Measurements from ENCODE around the gene PROSER1.

DNA sequence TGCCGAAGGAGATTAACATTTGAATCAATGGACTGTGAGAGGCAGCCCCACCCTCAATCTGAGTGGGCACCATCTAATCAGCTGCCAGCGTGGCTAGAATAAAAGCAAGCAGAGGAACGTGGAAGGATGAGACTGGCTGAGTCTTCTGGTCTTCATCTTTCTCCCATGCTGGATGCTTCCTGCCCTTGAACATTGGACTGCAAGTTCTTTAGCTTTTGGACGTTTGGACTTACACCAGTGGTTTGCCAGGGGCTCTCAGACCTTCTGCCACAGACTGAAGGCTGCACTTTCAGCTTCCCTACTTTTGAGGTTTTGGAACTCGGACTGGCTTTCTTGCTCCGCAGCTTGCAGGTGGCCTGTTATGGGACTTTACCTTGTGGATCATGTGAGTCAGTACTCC, 15.1 kb upstream of the PROSER1 start:
- TF ChIP-seq GTF2I (CRISPR knock-in tag; conservative IDR thresholded peaks at IDR 0.05) (no peak), CREB1 (CRISPR knock-in tag; IDR thresholded peaks at IDR 0.05) (no peak), SOX15 (CRISPR knock-in tag; IDR thresholded peaks at IDR 0.05) (no peak), IRF2 (CRISPR knock-in tag; IDR thresholded peaks at IDR 0.05; ENCODE audit: borderline replicate concordance, low read depth) (no peak), FOXJ3 (CRISPR knock-in tag; IDR thresholded peaks at IDR 0.05; ENCODE audit: borderline replicate concordance) (no peak)
- TF ChIP-seq, protein P1, sequence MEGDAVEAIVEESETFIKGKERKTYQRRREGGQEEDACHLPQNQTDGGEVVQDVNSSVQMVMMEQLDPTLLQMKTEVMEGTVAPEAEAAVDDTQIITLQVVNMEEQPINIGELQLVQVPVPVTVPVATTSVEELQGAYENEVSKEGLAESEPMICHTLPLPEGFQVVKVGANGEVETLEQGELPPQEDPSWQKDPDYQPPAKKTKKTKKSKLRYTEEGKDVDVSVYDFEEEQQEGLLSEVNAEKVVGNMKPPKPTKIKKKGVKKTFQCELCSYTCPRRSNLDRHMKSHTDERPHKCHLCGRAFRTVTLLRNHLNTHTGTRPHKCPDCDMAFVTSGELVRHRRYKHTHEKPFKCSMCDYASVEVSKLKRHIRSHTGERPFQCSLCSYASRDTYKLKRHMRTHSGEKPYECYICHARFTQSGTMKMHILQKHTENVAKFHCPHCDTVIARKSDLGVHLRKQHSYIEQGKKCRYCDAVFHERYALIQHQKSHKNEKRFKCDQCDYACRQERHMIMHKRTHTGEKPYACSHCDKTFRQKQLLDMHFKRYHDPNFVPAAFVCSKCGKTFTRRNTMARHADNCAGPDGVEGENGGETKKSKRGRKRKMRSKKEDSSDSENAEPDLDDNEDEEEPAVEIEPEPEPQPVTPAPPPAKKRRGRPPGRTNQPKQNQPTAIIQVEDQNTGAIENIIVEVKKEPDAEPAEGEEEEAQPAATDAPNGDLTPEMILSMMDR (IDR thresholded peaks at IDR 0.05), result no peak
- TF ChIP-seq, protein P2, sequence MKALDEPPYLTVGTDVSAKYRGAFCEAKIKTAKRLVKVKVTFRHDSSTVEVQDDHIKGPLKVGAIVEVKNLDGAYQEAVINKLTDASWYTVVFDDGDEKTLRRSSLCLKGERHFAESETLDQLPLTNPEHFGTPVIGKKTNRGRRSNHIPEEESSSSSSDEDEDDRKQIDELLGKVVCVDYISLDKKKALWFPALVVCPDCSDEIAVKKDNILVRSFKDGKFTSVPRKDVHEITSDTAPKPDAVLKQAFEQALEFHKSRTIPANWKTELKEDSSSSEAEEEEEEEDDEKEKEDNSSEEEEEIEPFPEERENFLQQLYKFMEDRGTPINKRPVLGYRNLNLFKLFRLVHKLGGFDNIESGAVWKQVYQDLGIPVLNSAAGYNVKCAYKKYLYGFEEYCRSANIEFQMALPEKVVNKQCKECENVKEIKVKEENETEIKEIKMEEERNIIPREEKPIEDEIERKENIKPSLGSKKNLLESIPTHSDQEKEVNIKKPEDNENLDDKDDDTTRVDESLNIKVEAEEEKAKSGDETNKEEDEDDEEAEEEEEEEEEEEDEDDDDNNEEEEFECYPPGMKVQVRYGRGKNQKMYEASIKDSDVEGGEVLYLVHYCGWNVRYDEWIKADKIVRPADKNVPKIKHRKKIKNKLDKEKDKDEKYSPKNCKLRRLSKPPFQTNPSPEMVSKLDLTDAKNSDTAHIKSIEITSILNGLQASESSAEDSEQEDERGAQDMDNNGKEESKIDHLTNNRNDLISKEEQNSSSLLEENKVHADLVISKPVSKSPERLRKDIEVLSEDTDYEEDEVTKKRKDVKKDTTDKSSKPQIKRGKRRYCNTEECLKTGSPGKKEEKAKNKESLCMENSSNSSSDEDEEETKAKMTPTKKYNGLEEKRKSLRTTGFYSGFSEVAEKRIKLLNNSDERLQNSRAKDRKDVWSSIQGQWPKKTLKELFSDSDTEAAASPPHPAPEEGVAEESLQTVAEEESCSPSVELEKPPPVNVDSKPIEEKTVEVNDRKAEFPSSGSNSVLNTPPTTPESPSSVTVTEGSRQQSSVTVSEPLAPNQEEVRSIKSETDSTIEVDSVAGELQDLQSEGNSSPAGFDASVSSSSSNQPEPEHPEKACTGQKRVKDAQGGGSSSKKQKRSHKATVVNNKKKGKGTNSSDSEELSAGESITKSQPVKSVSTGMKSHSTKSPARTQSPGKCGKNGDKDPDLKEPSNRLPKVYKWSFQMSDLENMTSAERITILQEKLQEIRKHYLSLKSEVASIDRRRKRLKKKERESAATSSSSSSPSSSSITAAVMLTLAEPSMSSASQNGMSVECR (CRISPR knock-in tag; IDR thresholded peaks at IDR 0.05; ENCODE audit: borderline replicate concordance), result no peak
- TF ChIP-seq, protein P3, sequence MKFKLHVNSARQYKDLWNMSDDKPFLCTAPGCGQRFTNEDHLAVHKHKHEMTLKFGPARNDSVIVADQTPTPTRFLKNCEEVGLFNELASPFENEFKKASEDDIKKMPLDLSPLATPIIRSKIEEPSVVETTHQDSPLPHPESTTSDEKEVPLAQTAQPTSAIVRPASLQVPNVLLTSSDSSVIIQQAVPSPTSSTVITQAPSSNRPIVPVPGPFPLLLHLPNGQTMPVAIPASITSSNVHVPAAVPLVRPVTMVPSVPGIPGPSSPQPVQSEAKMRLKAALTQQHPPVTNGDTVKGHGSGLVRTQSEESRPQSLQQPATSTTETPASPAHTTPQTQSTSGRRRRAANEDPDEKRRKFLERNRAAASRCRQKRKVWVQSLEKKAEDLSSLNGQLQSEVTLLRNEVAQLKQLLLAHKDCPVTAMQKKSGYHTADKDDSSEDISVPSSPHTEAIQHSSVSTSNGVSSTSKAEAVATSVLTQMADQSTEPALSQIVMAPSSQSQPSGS (CRISPR knock-in tag; IDR thresholded peaks at IDR 0.05; ENCODE audit: borderline replicate concordance, low read depth), result no peak
